Rectal smooth muscle tissue (tissue), 1 donor: ENCODE measurements around the gene RTCB.

Source experiments
- H3K27ac ChIP-seq: one replicate; pipeline ENCODE4 v1.7.0; 2013; ENCODE audit warnings: low read depth, low read length, inconsistent platforms
- H3K27me3 ChIP-seq: one replicate; pipeline ENCODE4 v1.7.0; 2013; ENCODE audit warnings: low read length; ENCODE audit not compliant: control insufficient read depth, insufficient read depth
- H3K36me3 ChIP-seq: one replicate; pipeline ENCODE4 v1.7.0; 2013; ENCODE audit warnings: low read length; ENCODE audit not compliant: control insufficient read depth, insufficient read depth
- H3K4me1 ChIP-seq: one replicate; pipeline ENCODE4 v1.7.0; 2013; ENCODE audit warnings: low read length; ENCODE audit not compliant: control insufficient read depth, insufficient read depth
- H3K4me3 ChIP-seq: one replicate; pipeline ENCODE4 v1.7.0; 2013; ENCODE audit warnings: low read length
- H3K9ac ChIP-seq: one replicate; pipeline ENCODE4 v1.7.0; 2013; ENCODE audit warnings: low read length

Gene RTCB

DNA sequence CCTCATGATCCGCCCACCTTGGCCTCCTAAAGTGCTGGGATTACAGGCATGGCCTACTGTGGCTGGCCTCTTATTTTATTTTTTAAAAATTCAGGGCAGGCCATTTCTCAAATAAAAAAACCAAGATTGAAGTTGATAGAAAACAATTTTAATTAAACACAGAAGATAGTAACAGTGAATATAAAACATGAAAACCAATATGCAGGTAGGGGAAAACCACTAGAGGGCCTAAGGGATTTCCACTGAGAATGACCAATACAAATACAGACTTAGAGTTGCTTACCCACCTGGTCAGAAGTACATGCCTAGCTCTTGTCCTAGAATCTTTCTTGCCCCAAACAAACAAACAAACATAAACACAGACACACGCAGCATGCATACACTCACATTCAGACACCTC, 1.7 kb upstream of the RTCB start:
- Histone ChIP-seq H3K9ac (no peak overlapping the region), H3K27ac (no peak overlapping the region), H3K36me3 (no peaks in the 10 kb centered on the region), H3K27me3 (no peaks in the 10 kb centered on the region), H3K4me3 (no peak overlapping the region), H3K4me1 (peaks cover 5% of the 10 kb centered on the region)

DNA sequence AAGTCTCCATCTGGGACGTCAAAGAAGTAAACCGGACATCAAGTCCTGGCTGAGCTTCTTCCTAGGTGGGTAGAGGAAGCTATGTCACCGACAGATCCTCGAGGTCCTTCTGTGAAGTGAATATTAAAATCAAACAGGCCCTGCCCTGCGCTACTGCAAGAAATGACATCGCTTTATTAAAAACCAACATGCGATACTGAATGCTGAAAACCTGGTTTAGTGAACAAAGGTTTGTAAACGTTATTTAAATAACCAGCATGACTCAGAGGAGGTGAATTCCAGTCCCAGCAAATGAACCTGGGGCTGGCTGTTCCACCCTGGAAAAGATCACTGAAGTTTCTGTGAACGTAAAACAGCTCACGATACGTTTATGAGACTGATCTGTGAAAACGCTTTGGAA, 645 bp downstream of the RTCB start:
- Histone ChIP-seq H3K27me3 (no peaks in the 10 kb centered on the region), H3K4me1 (peaks cover 5% of the 10 kb centered on the region), H3K4me3 (peak overlapping the region; percentile 85), H3K27ac (no peak overlapping the region), H3K9ac (peak overlapping the region; percentile 50), H3K36me3 (peaks cover 12% of the 10 kb centered on the region)

DNA sequence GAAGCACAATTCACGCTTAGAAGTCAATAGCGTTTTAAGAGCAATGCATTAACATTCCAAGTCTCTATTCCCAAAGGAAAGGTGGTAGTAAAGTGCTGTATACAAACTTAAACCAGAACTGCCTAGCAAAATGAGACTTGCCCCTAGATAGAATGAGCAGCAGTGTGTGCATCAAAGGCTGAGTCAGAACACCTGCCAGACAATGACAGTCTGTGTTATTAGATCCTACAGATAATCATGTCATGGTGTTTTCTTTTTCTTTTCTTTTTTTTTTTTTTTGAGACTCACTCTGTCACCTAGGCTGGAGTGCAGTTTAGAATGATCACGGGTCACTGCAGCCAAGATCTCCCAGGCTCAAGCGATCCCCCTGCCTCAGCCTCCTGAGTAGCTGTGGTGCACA, 1.6 kb downstream of the RTCB start:
- H3K9ac ChIP-seq: no peak overlapping the region

DNA sequence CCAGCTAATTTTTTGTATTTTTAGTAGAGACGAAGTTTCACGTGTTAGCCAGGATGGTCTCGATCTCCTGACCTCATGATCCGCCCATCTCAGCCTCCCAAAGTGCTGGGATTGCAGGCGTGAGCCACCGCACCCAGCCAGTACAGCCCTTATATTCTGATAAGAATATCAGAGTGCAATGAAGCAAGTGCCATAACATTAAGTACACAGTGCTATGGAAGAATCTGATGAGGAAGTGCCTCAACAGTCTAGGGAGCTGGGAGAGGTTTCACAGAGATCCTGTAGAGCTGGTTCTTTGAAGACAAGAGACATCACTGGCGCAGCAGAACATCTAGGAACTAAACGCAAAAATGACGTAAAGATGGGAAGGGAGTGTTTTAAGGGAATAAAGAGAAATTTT, 2.1 kb downstream of the RTCB start:
- Histone ChIP-seq H3K27ac (no peak overlapping the region), H3K4me3 (no peak overlapping the region), H3K27me3 (no peaks in the 10 kb centered on the region), H3K36me3 (peaks cover 20% of the 10 kb centered on the region), H3K4me1 (peaks cover 5% of the 10 kb centered on the region), H3K9ac (no peak overlapping the region)

More for the DNA sequence above, 1.6 kb downstream of the RTCB start:
- peaks cover 5% of the 10 kb centered on the region for H3K4me1 ChIP-seq
- H3K27ac ChIP-seq: no peak overlapping the region
- H3K27me3 ChIP-seq: no peaks in the 10 kb centered on the region
- H3K36me3 ChIP-seq: peaks cover 17% of the 10 kb centered on the region
- peak overlapping the region; percentile 85 for H3K4me3 ChIP-seq

DNA sequence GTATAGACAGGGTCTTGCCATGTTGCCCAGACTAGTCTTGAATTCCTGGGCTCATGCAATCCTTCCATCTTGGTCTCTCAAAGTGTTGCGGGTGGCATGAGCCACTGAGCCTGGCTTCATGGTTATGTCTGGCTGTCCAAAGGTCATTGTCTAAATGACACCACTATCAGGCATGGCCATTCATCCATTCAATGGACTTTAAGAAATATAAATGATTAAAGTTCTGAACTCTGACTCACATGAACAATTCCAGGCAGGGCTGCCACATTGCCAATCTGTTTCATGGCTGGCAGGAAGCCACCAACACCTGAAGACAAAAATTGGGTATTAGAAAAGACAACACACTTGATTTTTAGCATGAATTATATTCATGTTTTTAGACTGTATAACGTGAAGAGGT, 4.1 kb downstream of the RTCB start:
- H3K4me3 ChIP-seq: no peak overlapping the region
- H3K9ac ChIP-seq: no peak overlapping the region
- H3K4me1 ChIP-seq: peaks cover 5% of the 10 kb centered on the region
- no peak overlapping the region for H3K27ac ChIP-seq
- H3K36me3 ChIP-seq: peaks cover 25% of the 10 kb centered on the region
- H3K27me3 ChIP-seq: no peaks in the 10 kb centered on the region

DNA sequence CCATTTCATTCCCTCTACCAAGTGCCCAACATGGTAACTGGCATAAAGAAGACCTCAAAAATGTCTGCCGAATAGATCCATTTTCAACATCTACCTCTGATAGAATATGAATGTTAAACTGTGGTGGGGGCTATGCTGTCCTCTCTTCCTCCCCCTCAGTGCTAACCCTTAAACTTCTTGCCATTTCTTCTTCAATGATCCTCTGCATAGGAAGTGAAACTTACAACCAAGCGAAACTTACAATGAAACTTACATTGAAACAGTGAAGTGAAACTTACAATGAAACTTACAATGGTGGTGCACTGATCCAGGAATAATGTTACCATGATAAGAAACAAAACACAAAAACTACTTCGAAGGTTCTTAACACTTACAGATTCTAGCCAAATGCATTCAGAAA, 4.7 kb downstream of the RTCB start:
- H3K4me1 ChIP-seq: peaks cover 5% of the 10 kb centered on the region
- no peaks in the 10 kb centered on the region for H3K27me3 ChIP-seq
- H3K27ac ChIP-seq: no peak overlapping the region
- peaks cover 25% of the 10 kb centered on the region for H3K36me3 ChIP-seq
- H3K9ac ChIP-seq: no peak overlapping the region
- no peak overlapping the region for H3K4me3 ChIP-seq

DNA sequence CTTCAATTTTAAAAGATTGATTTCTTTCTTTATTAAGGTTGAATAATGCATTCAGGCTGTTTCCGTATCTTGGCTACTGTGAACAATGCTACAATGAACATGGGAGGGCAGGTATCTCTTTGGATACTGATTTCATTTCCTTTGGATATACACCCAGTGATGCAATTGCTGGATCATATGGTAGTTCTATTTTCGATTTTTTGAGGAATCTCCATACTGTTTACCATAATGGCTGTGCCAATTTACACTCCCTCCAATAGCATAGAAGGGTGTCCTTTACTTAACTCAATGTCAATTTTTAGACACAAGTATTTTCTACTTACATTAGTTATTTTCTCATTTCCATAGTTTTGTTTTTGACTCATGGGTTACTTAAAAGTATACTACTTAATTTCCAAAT, 8.0 kb downstream of the RTCB start:
- Histone ChIP-seq H3K36me3 (peaks cover 44% of the 10 kb centered on the region), H3K27me3 (no peaks in the 10 kb centered on the region), H3K4me3 (no peak overlapping the region), H3K27ac (no peak overlapping the region), H3K9ac (no peak overlapping the region), H3K4me1 (no peaks in the 10 kb centered on the region)

DNA sequence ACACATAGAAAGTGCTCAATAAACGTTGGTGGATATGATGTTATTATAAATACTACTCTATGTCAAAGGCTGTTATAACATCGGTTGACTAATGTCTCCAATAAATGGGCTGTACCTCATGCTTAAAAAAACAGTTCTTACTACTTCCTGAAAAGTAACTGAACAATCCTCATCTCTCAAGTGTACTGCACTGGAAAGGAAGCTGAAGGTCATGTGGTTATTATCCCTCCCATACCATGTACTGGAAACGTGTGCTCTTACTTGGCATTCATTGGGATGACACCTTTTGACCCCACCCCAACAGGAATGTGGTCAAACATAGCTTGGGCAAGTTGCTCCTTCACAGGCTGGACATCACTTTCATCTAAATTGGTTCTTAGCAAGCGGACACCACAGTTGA, 10.6 kb downstream of the RTCB start:
- Histone ChIP-seq H3K9ac (no peak overlapping the region), H3K4me3 (no peak overlapping the region), H3K27me3 (no peaks in the 10 kb centered on the region), H3K27ac (no peak overlapping the region), H3K4me1 (no peaks in the 10 kb centered on the region), H3K36me3 (peaks cover 37% of the 10 kb centered on the region)

DNA sequence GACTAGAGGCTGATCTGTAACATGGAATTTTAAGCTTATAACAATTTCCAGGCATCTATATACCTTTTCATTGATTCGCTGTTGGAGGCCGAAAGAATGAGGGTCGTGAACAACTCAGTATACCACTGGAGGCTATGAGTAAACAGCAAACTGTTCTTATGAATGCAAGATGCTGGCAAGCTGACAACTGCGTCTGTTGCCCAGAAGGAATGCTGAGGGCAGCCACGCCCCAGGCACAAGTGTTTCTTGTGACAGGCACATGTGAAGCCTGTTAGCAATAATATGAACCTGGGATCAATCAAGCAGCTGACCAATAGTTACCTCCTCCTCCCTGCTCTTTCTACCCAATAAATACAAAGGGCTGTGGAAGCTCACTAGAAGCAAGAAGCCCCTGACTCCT, 15.3 kb downstream of the RTCB start:
- Histone ChIP-seq H3K4me3 (no peak overlapping the region), H3K9ac (no peak overlapping the region), H3K4me1 (no peaks in the 10 kb centered on the region), H3K27ac (no peak overlapping the region), H3K36me3 (peaks cover 50% of the 10 kb centered on the region), H3K27me3 (no peaks in the 10 kb centered on the region)

DNA sequence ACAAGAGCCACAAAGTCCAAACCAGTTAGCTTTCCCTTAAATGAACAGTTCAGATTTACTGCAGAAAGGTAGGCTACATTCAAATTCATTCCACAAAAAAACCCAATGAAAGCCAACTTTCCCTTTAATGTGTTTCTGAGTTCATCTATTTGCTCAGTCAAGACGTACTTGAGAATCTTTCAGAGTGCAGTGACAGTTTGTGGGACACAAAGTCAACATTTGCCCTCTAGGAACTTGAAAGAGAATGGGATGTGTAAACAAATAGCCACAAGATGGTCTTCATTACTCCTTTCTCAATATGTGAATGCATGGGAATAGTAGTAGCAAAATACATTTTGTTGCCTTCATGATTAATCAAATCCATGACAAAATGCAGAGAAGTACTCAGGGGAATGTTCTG, 15.8 kb downstream of the RTCB start:
- H3K9ac ChIP-seq: no peak overlapping the region
- H3K4me3 ChIP-seq: no peak overlapping the region
- no peaks in the 10 kb centered on the region for H3K27me3 ChIP-seq
- H3K4me1 ChIP-seq: no peaks in the 10 kb centered on the region
- no peak overlapping the region for H3K27ac ChIP-seq
- H3K36me3 ChIP-seq: peaks cover 51% of the 10 kb centered on the region

DNA sequence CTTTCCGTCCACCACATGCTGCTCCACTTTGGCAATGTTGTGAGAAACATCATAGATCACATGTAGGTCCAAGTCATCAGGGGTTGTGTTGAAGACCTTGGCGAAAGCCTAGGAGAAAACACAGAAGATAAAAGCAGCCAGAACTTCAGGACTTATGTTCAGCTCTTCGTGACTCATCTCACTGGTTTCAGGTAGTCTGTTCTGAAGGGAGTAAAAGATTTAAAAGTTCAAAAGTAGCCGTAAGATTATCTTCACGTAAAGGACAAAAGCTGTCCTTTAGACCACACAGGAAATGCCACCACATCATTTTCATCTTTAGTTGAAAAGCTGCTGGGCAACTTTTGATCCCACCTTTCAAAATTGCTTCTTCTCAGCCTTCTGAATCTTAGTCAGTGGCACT, 16.9 kb downstream of the RTCB start:
- peaks cover 45% of the 10 kb centered on the region for H3K36me3 ChIP-seq

DNA sequence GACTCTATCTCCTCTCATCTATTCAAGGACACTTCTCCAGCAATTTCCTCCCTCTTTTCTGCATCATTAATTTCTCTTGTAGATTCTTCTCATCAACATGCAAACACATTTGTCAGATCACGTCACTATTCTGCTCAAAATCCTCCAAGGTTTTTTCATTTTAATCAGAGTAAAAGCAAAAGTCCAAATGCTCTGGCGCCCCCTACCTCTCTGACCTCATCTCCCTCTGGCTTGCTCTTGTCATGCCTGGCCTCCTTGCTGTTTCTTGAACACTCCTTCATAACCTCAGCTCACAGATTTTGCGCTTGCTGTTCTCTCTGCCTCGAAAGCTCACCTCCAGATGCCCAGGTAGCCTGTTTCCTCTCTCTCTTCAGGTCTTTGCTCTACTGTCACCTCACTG, 22.4 kb downstream of the RTCB start:
- H3K36me3 ChIP-seq: peaks cover 36% of the 10 kb centered on the region
- H3K4me3 ChIP-seq: no peak overlapping the region
- no peak overlapping the region for H3K27ac ChIP-seq
- H3K9ac ChIP-seq: no peak overlapping the region
- H3K27me3 ChIP-seq: no peaks in the 10 kb centered on the region
- H3K4me1 ChIP-seq: no peaks in the 10 kb centered on the region

More for the DNA sequence above, 16.9 kb downstream of the RTCB start:
- Histone ChIP-seq H3K9ac (no peak overlapping the region), H3K27ac (no peak overlapping the region), H3K4me1 (no peaks in the 10 kb centered on the region), H3K4me3 (no peak overlapping the region), H3K27me3 (no peaks in the 10 kb centered on the region)

DNA sequence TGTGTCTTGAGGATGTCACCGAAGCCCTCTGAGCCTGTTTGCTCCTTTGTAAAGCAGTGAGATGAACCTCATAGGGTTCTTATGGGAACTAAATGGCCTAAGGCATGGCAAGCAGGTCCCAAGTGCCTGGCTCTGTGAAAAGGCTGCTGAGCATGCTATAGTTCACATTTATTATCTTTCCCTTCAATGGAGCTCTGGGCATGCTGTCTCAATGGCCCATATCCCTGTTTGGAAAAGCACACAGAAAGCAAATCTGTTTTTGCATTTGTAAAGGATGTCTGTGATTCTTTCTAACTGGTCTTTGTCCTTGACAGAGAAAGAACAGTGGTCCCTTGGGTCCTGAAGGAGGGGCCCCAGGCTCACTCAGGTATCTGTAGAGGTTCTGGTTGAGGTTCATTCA, 26.4 kb downstream of the RTCB start:
- no peak overlapping the region for H3K27ac ChIP-seq
- no peak overlapping the region for H3K4me3 ChIP-seq
- H3K4me1 ChIP-seq: no peaks in the 10 kb centered on the region
- peaks cover 17% of the 10 kb centered on the region for H3K36me3 ChIP-seq
- H3K27me3 ChIP-seq: no peaks in the 10 kb centered on the region
- no peak overlapping the region for H3K9ac ChIP-seq
